CD4-positive, alpha-beta T cell treated with Interferon alpha-2 for 1 hour (primary cell): ENCODE results near the gene GGCT.
A peak's percentile ranks its signal among the peaks of the same experiment; 100 is the strongest.
"Not testable (repeated sequence)": the region's sequence is repeated elsewhere in the genome, so short reads cannot be mapped to it uniquely, and the experiment has no call there.

ENCODE experiments used
- DNase-seq, 2 donors: peaks; one replicate each; pipeline ENCODE4 v3.0.0-alpha.2; 2020 to 2022

Gene GGCT

DNA sequence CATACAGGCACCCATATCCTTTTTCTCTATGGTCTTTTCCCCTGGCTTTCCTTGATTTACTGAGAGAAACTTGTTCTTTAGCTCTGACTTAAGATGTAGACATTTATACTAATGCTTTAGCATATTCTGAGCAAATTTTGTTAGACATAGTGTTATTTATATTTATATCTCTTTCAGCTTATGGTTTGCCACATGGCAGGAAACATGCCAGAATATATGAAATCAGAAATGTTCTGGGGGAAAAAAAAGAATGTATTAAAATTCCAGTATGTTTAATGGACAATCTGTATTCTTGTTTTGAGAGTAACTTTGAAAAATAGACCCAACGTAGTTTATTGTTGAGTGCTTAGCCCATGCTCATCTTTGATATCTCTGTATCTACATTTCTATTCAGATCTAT is 10.1 kb upstream of the GGCT start:
- DNase-seq, result no peak

DNA sequence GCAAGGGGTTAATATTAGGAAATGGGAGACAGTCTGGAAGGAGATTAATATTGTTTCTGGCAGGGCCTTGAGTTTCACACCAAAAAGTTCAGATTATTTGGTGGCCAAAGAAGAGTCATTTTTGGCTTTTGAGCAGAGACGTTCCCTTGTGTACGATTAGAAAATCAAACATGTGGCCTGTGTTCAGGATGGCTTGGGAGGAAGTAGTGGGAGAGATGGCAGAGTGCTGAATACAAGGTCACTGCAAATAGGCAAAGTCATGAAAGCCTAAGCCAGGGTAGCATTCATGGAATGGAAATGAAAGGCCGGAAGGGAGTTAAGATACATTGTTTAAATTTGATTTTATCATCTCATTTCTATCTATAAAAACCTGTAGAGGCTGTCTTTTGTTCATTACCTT is 9.5 kb upstream of the GGCT start:
- no peak for DNase-seq

DNA sequence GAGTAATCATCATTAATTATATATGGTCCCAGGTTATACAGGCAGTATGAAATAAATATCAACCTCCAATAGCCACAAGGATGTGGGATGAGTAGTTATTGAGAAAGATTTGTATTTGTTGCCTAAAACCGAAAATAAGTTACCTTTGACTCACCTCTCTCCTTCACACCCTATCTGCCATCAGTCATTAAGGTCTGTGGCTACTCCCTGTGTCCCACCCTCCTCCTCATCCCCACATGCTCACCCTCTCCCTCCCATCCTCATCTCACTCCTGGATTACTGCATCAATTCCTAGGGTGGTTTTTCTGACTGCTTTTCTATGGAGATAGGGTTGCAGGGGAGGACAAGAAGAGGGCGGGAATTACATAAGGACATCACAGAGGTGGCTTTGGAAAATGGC is 9.1 kb upstream of the GGCT start:
- DNase-seq, result no peak

DNA sequence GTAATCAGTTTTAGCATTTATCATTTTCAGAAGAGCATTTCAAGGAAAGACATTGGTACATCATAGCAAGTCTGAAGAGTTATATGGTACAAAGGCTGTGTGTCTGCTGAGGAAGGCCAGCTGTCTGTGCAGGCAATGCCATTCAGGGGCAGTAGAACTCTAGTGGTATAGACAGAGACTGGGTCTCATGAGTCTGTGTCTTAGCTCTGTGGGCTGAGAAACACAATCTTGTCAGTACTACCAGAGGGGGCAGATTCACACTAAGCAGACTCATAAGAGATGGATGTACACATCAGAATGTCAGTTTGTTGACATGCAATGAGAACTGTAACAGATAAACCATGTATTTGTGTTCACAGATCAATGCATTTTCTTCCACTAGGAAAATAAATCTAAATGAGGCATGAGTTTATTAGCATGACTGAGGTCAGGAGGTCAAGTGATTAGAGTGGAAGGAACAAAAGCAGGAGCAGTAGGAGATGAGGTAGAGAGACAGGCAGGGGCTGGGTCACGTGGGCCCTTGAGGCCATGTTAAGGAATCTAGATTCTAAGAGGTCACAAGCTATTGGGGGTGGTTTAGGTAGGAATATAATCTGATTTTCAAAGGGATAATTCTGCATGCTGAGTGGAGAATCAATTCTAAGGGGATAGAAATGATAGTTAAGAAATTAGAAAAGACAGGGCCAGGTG is 7.5 kb upstream of the GGCT start:
- no peak for DNase-seq

DNA sequence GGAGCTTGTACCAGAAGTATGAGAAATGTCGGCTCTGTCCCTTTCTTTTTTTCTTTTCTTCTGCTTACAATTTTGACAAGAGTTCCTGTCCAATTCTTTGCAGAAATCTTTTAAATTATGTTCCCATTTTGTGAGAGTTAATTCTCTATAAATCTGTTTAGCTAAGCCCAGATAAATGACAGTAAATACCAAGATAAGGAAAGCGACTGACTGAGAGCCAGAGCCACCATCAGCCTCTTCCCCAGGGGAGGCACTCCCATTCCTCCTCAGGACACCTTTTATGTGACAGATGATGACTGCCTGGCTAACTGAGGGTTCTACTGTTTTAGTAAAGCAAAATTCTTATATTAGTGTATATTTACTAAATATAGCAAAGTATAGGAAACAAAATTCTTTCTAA is 6.9 kb upstream of the GGCT start:
- no peak for DNase-seq

DNA sequence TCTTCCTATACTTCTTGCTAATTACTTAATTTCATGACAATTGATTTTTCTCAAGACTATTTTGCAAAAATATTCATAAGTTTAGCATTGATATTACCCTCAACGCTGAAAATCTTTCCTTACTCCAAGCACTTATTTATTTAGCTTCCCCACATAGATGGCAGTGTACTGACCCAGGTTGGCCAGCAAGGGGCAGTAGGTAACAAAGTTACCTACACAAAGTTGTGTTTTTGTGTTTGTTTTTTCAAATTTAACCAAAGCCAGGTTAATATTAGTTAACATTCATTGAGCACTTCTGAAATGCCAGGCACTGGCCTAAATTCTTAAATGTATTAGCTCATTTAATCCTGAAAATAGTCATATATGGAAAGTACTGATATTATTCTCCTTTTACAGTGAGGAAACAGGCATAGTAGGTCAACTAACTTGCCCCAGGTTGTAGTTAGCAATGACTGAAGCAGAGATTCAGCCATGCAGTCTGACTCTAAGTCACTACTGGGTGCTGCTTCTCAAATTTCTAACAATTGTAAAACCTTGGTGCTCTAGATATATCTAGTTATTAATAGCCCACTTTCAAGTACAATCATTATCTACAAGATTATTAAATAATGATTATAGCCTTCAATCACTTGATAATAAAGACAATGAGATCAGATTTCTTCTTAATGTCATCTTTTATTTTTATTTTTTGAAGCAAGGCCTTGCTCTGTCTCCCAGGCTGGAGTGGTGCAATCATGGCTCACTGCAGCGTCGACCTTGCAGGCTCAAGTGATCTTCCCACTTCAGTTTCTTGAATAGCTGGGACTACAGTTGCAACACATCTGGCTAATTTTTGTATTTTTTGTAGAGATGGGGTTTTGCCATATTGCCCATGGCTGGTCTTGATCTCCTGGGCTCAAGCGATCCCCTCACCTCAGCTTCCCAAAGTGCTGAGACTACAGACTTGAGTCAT is 5.8 kb upstream of the GGCT start:
- peak; percentile 5 to 51 for DNase-seq

DNA sequence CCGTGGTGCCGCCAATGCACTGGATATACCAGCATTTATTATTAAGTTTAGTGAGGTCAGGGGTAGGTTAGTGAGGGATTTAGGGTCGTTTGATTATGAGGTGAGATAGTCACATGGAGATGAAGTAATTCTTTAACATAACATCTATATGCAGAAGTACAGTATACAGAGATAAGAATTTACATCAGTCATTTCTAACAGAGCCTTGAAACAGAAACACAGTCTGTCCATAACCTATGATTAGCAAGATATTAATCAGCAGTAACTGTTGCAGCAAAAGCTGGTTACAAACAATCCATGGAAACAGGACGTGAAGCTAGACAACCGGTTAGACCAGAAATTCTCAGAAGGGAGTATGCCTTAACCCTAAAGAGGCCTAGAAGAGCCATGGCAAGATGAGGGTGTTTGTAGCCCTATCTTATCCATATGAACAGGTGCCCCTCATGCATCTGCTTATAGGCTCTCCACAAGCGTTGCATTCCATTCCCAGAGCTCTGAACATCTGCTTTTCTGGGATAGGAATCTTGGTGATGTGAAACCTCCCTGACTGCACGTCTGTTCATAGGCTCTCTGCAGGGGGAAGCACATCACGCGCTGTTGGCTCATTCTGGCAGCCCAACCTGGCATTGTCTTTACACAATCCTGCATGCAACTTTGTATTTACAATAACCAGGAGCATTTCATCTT is 4.7 kb upstream of the GGCT start:
- DNase-seq, result not testable (repeated sequence)

DNA sequence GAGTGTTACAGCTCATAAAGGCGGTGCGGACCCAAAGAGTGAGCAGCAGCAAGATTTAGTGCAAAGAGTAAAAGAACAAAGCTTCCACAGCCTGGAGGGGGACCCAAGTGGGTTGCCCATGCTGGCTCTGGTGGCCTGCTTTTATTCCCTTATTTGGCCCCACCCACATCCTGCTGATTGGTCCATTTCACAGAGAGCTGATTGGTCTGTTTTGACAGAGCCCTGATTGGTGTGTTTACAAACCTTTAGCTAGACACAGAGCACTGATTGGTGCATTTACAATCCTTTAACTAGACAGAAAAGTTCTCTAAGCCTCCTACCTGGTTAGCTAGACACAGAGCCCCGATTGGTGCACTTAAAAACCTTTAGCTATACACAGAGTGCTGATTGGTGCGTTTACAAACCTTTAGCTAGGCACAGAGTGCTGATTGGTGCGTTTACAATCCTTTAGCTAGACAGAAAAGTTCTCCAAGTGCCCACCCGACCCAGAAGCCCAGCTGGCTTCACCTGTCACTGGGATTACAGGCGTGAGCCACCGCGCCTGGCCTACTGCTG is 2.8 kb upstream of the GGCT start:
- DNase-seq, result not testable (repeated sequence)

DNA sequence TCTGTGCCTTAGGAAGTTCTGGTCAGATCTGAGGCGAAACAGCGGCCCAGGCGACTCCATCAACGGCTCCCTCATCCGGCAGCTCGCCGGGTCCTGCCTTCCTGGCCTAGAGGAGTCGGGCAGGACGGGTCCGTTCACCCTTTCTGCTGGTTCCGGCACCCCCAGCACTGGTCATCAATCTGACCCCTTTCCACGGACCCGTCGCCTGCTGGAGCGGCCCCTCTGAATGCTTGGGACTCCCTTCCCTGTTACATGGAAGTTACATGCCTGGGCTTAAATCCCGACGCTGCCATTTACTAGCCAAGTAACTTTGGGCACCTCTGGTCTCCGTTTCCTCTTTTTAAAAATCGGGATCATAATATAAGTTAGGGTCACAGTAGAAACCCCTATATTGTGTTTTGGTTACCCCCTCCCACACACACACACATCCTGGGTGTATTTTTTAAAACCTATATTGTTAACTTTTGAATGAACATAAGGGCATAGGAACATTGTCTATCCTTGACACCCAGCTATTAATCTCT is 607 bp upstream of the GGCT start:
- no peak for DNase-seq

DNA sequence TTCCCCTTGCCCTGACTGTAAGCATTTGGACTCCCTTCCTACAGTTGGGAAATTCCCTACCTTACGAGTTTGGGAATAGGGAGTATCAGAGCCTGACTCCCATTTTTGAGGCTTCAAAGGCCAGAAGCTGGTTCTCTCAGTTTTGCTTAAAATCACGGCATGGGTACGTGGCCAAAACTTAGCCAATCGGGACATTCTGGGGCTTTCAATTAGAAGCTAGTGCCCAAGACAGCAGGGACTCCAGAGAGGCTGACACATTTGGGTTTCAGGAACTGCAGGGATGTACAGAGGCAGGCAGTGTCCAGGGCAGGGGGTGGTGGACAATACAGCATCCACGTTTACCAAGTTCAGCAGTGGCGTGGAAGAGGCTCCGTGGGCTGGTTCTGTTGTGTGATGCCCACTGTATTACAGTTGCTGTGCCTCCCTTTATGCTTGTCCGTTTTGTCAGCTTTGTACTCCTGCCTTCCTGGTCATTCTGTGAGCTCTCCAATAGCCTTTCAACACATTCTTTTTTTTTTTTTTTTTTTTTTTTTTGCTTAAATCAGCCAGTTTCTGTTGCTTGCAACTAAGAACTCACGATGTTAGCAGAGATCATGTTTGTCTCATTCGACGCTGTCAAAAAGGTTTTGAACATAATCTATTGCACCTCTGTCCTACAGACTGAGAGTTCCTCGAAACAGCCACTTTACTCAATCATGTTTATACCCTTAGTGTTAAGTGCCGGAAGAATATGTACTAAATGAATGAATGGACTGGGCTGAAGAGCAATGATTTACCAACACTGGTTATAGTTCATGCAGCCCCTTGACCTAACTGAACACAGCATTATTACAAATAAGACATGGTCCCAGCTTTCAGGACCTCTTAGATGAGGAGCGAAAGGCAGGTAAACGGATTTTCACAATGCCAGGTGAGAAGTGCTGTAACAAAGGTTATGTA is 1.1 kb downstream of the GGCT start:
- DNase-seq, result no peak

DNA sequence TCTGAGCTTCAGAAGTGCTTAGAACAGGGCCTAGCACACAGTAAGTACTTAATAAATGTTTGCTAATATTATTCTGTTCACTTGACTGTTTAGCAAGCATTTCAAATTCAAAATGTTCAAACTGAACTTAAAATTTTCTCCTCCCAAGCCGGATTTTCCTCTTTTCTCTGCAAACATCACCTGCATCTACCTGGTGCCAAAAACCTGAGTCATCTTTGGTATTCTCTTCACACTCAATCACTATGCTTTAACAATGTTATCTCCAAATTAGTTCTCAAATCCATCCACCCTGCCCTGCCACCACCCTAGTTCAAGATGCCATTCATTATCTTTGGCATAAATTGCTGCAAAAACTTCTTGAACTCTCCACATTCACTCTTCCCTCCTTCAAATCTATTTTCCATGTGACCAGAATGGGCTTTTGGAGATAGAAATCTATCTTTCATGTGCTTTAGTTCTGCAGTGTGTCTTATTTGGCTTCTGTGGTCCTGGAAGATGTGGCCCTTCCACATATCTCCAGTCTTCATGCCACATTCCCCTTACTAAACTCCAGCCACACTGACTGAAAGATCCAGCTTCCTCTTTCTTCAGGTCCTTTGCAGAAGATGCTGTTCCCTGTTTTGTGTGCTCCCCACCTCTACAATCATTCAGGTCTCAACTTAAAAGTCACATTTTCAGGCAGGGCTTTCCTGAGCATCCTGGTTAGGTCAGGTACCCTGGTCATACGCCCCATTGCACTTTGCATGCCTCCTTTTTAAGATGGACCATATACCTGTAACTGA is 2.0 kb downstream of the GGCT start:
- no peak for DNase-seq

DNA sequence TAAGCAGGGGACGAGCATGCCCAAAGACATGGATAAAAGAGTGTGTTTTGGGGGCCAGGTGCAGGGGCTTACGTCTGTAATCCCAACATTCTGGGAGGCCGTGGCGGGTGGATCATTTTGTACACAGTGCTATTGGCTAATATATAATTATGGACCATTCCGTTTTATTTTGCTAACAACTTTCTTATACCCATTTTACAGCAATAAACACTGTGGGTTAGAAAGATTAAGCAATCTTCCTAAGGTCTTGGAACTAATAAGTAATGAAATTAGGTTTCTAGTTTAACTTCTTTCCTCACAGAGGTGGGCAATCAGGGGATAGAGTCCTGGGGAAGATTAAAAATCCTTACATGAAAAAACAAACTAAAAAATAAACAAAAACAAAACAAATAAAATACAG is 3.4 kb downstream of the GGCT start:
- DNase-seq, result no peak

DNA sequence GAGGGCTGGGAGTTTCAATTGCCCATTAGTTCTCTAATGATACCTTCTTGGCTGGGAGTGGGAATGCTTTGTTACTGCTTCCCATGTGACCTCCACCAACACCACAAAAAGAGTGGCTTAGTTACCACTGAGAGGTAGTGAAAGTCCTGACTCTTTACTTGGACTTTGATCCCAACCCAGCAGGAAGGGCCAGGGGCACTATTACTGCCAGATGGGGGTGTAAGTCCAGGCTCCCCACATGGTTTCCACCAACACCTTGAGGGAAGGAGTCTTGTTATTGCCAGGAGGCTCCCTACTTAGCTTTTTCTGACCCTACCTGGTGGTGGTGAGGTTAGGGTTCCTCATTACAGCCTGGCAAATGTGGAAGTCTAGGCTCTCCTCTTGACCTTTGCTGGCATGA is 11.4 kb downstream of the GGCT start:
- no peak for DNase-seq

DNA sequence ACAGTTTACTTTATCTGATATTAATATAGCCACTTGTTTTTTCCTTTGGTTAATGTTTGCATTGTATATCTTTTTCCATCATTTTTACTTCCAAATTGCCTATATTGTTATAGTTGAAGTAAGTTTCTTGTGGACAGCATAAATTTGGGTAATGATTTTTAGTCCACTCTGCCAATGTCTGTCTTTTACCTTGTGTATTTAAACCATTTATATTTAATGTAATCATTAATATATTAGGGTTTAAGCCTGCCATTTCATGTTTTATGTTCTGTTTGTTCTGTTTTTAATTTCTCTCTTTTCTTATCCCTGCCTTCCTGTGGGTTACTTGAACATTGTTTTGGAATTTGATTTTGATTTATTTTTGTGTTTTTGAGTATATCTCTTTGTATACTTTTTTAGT is 13.2 kb downstream of the GGCT start:
- DNase-seq, result no peak

DNA sequence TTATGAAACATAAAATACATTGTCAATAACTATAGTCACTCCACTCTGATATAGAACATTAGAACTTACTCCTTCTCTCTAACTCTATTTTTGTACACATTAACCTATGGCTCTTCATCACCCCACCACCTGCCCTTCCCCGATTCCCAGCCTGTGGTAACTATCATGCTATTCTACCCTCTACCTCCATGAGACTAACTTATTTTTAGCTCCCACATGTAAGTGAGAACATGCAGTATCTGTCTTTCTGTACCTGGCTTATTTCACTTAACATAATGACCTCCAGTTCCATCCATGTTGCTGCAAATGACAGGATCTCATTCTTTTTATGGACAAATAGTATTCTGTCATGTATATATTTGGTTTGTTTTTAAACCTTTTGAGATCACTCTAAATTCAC is 17.3 kb downstream of the GGCT start:
- DNase-seq, result no peak

DNA sequence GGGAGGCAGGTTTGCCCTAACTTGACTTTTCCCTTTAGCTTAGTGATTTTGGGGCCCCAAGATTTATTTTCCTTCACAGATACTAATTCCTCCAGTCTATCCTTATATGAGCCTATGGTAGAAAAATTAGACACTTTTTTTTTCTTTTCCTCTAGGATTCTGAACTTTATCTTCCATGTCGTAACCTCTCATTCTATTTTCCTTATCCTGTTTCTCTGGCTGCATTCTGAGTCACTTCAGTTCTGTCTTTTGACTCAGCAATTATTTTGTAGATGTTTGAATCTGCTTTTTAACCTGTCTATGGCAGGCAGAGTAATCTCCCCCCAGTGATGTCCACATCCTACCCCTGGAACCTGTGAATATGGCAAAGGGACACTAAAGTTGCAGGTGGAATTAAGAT is 19.0 kb downstream of the GGCT start:
- DNase-seq, result no peak

DNA sequence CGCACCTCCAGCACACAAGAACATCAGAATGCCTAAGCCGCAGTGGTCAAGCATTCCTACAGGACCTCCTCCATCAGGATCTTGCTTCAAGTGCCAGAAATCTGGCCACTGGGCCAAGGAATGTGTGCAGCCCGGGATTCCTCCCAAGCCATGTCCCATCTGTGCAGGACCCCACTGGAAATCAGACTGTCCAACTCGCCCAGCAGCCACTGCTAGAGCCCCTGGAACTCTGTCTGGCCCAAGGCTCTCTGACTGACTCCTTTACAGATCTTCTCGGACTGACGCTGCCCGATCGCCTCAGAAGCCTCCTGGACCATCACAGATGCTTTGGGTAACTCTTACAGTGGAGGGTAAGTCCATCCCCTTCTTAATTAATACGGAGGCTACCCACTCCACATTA is 23.2 kb downstream of the GGCT start:
- DNase-seq, result not testable (repeated sequence)

DNA sequence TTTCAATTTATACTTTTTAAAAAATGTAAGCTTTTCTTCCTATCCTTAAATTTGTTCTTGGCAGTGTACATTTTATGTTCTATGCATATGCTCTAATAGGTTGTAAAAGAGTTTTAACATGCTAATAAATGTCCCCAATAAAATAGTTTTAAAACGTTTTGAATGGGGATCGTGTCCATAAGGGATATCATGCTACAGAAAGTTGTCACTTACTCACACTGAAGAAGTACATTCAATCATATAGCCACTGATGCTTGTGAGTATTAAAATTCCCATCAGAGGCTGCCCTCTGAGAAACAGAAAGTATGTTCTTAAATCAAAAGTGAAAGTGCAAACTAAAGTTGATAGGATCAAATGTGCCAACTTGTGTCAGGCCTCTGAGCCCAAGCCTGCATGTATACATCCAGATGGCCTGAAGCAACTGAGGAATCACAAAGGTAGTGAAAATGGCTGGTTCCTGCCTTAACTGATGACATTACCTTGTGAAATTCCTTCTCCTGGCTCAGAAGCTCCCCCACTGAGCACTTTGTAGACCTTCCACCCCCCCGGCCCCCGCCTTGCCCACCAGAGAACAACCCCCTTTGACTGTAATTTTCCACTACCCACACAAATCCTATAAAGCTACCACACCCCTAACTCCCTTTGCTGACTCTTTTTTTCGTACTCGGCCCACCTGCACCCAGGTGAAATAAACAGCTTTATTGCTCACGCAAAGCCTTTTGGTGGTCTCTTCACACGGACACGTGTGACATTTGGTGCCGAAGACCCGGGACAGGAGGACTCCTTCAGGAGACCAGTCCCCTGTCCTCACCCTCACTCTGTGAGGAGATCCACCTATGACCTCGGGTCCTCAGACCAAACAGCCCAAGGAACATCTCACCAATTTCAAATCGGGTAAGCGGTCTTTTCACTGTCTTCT is 25.2 kb downstream of the GGCT start:
- peak; percentile 34 to 75 for DNase-seq

DNA sequence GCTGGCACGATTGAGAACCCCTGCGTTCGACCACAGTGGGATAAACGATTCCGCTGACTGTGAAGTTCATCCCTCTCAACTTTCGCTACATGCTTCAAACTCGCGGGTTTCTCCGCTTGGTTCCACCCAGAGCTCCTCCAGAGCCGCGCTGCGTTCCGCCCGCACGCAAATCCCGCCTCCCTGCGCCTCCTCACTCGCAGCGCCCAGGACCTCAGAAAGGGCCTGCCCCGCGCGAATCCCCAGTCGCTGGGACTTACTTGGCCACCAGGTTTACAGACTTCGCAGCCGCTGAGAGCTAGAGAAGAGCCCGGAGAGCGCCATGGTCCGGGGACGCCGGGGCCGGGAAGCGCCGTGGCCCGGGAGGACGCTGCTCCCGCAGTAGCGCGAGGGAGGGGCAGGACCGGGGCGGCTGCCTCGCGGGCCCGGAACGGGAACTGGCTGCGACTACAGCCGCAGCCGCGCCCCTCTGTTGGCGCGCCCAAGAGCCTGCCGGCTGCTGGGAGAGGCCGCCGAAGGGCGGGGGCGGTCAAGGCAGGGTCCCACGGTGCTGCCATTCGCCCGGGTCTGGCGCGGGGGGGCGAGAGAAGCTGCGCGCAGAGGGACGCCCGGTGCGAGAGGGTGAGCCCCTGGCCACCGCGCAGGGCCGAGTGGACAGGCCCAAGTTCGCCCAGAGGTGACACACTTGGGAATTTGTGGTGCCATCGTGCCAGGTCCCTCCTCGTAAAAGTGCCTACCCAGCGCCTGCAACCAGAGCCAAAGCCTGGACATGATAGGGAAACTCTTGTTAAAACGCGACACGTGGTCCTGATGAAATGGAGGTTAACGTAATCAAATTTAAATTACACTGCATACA is 26.1 kb downstream of the GGCT start, which contains the start of gene NOD1:
TSS of gene NOD1 (minus strand) at position 436 of the 853 bp plus-strand sequence. CDS start 21,863 bp downstream, outside the sequence.
- peak; percentile 57 to 71 for DNase-seq
